Measurements from ENCODE around the gene EZH1. TPM values are rescaled to one million over a fixed set of nuclear protein-coding genes. Genes with fewer than 3 reads are reported as not detected.

EZH1 gene
- total RNA-seq, 1 donor from 2014 or later = 58.4 TPM

DNA sequence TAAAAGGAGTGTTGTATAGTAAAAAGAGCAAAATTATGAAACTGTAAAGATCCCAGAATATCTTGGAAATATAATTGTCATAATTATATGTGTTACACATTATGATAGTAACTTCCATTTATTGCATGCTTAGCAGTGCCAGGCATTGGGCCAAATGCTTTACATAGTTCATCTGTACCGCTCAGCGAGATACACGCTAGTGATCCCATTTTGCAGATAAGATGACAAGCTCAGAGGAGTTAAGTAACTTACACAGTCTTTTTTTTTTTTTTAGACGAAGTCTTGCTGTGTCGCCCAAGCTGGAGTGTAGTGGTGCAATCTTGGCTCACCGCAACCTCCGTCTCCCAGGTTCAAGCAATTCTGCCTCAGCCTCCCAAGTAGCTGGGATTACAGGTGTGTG, 6.8 kb upstream of the EZH1 start:
- peaks cover 21% of the 10 kb centered on the region for H3K4me1 ChIP-seq
- no peaks in the 10 kb centered on the region for H3K36me3 ChIP-seq
- ATAC-seq (no peak), DNase-seq (no peak)
- H3K27ac ChIP-seq = no peak overlapping the region
- TF ChIP-seq, protein P1, sequence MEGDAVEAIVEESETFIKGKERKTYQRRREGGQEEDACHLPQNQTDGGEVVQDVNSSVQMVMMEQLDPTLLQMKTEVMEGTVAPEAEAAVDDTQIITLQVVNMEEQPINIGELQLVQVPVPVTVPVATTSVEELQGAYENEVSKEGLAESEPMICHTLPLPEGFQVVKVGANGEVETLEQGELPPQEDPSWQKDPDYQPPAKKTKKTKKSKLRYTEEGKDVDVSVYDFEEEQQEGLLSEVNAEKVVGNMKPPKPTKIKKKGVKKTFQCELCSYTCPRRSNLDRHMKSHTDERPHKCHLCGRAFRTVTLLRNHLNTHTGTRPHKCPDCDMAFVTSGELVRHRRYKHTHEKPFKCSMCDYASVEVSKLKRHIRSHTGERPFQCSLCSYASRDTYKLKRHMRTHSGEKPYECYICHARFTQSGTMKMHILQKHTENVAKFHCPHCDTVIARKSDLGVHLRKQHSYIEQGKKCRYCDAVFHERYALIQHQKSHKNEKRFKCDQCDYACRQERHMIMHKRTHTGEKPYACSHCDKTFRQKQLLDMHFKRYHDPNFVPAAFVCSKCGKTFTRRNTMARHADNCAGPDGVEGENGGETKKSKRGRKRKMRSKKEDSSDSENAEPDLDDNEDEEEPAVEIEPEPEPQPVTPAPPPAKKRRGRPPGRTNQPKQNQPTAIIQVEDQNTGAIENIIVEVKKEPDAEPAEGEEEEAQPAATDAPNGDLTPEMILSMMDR (IDR thresholded peaks at IDR 0.05) = no peak
- intact Hi-C loops (cut with DNase I) = no loop called here
- no peaks in the 10 kb centered on the region for H3K27me3 ChIP-seq
- H3K4me3 ChIP-seq = no peak overlapping the region
- no peaks in the 10 kb centered on the region for H3K9me3 ChIP-seq

DNA sequence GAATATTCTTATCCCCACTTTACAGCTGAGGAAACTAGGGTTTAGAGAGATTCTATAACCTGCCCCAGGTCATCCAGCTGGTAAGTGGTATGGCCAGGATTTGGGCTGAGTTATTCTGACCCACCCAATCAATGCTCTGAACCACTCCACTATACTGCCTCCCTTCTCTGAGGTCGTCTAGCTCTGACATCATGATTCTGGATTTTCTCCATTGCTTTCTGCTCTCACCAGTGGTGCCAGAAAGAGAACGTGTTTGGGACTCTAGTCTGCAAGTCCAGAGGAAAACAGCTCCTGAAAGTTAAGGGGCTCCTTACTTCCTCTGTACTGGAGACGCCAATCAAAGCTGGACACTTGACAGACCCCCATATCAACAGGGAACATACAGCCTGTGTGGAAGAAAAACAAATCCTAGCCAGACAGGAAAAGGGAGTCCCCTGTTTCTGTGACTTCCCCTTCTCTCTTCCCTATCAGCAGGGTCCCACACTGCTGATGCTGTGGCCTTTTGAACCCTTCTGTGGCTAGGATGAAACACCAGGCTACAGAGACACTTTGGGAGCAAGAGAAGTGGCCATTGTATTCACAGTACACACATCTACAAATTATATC, 6.0 kb upstream of the EZH1 start:
- intact Hi-C loops (cut with DNase I) = no loop called here
- ATAC-seq = peak; percentile 72
- TF ChIP-seq, protein P1 (IDR thresholded peaks at IDR 0.05) = no peak

DNA sequence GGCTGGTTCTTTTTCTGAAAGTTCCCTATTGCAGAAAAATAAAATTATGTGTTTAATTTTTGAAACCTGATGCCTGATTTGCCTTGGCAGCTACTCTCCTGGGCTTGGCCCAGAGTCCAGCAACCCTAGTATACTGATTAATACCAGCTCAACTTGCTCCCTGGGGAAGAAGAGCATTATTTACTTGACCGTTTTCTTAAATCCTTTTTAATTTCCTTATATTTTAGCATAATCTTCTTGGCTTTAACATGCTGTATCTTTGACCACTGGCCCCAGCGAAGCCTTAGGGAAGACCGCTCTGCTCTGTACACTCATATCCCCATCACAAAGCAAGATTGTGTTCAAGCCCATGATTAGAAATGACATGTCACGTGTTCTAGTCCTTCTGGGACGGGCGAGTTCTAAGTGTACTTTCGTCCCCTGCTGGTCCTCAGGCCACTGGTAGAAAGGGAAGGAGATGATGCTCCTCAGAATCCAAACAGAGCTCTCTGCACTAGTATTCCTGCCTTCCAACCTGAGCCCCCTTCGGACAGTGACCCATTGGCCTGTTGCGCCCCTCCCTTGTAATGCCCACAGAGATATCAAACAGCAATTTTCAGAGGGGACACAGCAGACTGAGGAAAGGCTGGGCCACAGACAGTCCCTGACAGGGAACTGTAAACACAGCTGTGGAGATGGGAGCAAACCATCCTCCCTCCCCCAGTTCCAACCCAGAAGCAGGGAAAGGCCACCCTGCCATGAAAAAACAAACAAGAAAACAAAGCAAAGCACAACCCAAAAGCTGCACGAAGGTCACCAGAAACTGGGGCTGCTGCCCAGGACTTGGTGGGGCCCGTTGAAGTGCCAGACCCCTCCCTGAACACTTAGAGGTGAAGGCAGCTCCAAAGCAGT, 4.3 kb upstream of the EZH1 start:
- DNase-seq = no peak
- TF ChIP-seq, protein P1 (IDR thresholded peaks at IDR 0.05) = no peak
- peaks cover 24% of the 10 kb centered on the region for H3K4me1 ChIP-seq
- H3K9me3 ChIP-seq = no peaks in the 10 kb centered on the region
- intact Hi-C loops (cut with DNase I) = no loop called here
- peak overlapping the region; percentile 45 for H3K27ac ChIP-seq
- H3K36me3 ChIP-seq = no peaks in the 10 kb centered on the region
- H3K4me3 ChIP-seq = no peak overlapping the region
- ATAC-seq = no peak
- H3K27me3 ChIP-seq = no peaks in the 10 kb centered on the region

More for the DNA sequence above, 6.0 kb upstream of the EZH1 start:
- H3K27ac ChIP-seq = no peak overlapping the region
- no peak for DNase-seq
- H3K9me3 ChIP-seq = no peaks in the 10 kb centered on the region
- H3K36me3 ChIP-seq = no peaks in the 10 kb centered on the region
- H3K4me1 ChIP-seq = peaks cover 21% of the 10 kb centered on the region
- no peaks in the 10 kb centered on the region for H3K27me3 ChIP-seq
- H3K4me3 ChIP-seq = no peak overlapping the region

DNA sequence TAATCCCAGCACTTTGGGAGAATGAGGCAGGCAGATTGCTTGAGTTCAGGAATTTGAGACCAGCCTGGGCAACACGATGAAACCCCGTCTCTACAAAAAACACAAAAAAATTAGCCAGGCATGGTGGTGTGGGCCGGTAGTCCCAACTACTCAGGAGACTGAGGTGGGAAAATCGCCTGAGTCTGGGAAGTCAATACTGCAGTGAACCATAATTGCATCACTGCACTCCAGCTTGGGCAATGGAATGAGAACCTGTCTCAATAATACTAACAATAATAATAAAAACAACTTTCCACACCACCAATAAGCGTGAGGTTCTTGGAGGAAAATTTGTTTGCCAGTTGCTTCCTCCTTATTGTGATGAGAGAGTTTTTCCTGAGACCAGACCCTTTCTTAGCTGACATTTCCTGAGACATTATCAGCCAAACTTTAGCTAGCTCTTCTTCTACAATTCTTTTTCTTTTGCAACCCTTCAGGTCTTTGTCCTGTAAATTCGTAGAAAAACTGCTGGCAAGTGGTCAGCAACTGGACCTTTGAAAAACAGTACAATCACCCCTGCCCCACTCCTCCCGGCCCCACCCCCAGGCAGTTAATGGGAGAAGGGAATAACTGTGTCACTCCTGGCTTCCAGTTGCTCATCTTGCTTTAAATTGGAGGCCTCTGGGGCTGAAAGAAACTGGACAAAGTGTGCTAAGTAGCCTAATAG, 3.5 kb upstream of the EZH1 start:
- no peaks in the 10 kb centered on the region for H3K36me3 ChIP-seq
- H3K4me3 ChIP-seq = no peak overlapping the region
- intact Hi-C loops (cut with DNase I) = no loop called here
- TF ChIP-seq, protein P1 (IDR thresholded peaks at IDR 0.05) = no peak
- DNase-seq (no peak), ATAC-seq (no peak)
- H3K4me1 ChIP-seq = peaks cover 32% of the 10 kb centered on the region
- H3K9me3 ChIP-seq = no peaks in the 10 kb centered on the region
- peak overlapping the region; percentile 45 for H3K27ac ChIP-seq
- H3K27me3 ChIP-seq = no peaks in the 10 kb centered on the region

DNA sequence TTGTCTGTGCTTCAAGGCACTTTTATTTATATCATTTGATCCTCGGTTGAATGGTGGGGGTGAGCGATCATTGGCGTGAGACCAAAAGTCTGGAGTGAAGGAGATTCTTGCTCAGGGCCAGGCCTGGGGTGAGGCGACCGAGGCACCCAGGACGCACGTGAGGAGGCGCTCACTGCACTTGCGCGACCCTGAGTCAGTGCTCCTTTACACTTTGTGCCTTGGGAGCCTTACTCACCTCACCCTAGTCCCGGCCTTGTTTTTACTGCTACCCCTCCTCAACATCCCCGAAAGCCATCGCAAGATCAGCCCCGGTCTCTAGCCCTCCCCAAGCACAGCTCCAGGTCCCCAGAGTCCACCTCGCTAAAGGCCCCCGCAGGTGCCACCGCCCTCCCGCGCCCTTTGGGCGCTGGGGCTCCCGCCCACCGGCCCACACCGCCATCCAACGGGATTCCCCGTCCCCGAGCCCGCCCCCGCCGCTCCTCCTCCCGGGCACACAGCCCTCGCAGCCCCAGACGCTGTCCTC, 496 bp downstream of the EZH1 start:
- TF ChIP-seq, protein P1 (IDR thresholded peaks at IDR 0.05) = no peak
- intact Hi-C loops (cut with DNase I) = no loop called here
- DNase-seq = peak; percentile 93

More for the DNA sequence above, 496 bp downstream of the EZH1 start:
- Histone ChIP-seq H3K27ac (peak overlapping the region; percentile 91), H3K9me3 (no peaks in the 10 kb centered on the region), H3K4me1 (peaks cover 19% of the 10 kb centered on the region), H3K4me3 (peak overlapping the region; percentile 79), H3K27me3 (no peaks in the 10 kb centered on the region), H3K36me3 (no peaks in the 10 kb centered on the region)
- ATAC-seq = peak; percentile 91

All from upper lobe of right lung (tissue), 1 donor.